Measurements from ENCODE around the gene ART5.

The ART5 gene, protein sequence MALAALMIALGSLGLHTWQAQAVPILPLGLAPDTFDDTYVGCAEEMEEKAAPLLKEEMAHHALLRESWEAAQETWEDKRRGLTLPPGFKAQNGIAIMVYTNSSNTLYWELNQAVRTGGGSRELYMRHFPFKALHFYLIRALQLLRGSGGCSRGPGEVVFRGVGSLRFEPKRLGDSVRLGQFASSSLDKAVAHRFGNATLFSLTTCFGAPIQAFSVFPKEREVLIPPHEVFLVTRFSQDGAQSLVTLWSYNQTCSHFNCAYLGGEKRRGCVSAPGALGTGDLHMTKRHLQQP

DNA sequence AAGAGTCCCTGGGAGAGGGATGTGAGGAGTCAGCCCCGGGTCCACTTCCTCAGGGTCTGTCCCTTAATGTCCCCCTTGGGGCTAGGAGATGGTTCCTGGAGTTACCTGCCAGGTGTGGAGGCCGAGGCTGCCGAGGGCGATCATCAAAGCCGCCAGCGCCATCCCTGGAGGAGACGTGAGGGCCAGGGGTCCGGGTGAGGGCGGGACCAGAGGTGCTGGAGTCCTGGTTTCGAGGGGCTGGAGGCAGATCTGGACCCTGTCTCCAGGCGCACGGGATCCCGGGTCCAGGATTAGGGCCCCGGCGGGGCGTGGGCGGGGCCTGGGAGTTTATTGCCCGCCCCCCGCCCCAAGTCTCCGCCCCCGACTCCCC lies at the start of gene ART5:
ART5 (minus strand) TSS at position 292 of the 370 bp plus-strand sequence; CDS start at position 162, 130 bp downstream.
- DNase-seq (ENCODE audit: low read depth), result no peak

DNA sequence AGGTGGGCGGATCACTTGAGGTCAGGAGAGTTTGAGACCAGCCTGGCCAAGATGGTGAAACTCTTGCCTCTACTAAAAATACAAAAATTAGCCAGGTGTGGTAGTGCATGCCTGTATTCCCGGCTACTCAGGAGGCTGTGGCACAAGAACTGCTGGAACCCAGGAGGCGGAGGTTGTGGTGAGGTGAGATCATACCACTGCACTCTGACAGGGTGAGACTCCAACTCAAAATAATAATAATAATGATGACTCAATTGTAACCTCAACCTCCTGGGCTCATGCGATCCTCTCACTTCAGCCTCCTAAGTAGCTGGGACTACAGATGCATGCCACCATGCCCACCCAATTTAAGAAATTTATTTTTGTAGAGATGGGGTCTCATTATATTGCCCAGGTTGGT lies 45.0 kb upstream of the ART5 start:
- peak; percentile 54 for DNase-seq (ENCODE audit: low read depth)

DNA sequence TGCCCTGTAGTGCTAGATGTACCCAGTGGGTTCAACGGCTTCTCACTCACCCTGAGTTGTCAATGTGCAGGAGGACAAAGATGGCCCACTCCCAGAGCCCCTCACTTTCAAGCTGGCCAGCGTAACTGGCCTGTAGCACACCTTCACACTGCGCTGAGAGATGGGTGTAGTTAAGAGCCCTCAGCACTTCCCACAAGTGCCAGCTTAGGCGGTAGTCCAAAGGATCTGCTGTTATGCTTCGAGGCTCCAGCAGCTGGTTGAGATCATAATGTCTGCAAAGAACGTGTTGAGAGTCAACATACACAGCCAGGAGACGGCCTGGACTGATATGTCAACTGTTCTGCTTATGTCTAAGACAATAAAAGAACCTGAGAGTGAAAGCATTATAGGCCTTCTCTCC lies 44.1 kb upstream of the ART5 start:
- DNase-seq (ENCODE audit: low read depth), result no peak

DNA sequence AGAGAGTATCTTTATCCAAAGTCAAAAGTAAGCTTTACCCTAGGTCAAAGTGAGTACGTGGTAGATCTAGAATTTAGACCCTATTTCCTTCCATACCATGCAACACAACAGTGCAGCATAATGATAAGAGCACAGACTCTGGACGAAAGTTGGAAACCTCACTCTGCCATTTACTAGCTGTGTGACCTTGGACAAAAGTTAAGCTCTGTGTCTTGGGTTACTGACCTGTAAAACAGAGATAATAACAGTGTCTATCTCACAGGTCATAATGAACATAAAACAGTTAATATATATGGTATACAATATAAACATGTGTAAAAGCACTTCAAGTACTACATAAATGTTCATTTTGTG lies 43.0 kb upstream of the ART5 start:
- no peak for DNase-seq (ENCODE audit: low read depth)

DNA sequence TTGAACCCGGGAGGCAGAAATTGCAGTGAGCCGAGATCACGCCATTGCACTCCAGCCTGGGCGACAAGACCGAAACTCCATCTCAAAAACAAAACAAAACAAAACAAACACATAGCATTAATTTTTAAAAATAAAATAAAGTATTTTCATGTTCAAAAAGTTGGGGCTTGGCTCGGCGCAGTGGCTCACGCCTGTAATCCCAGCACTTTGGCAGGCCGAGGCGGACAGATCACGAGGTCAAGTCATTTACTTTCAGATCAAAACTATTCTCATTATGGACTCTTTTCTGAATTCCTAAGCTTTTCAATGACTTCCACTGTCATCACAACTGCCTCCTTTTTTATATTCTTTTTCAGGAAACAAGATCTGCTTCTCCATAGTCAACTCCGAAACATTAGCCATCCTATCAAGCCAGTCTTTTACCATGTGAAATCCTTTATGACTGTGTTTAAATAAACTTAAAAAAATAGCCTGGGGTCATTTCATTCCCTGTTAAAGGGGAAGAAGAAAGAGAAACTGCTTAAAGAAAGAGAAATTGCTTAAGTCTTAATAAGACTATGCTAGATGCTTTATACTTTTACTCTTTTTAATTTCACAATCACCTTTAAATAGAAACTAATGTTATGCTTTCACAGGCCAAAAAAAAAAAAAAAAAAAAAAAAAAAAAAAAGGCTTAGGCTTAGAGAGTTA lies 42.5 kb upstream of the ART5 start:
- DNase-seq (ENCODE audit: low read depth), result no peak

DNA sequence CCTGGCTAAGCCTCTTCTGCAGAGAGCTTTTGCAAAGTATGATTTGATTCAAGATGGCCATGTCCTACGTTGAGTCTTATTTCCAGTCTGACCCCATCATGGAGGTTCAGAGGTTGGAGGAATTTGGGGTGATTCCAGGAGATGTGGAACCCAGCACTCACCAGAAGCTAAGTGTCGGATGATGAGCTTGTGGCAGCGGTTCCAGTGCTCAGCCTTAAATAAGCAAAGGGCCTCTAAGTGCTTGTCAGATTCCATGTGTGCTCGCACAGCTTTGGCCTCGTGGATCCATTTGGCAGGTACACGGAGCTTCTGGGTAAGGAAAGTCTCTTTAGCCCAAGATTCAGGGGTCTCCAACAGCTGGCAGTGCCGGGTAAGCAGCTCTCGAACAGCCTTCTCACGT lies 41.2 kb upstream of the ART5 start:
- DNase-seq (ENCODE audit: low read depth), result no peak

DNA sequence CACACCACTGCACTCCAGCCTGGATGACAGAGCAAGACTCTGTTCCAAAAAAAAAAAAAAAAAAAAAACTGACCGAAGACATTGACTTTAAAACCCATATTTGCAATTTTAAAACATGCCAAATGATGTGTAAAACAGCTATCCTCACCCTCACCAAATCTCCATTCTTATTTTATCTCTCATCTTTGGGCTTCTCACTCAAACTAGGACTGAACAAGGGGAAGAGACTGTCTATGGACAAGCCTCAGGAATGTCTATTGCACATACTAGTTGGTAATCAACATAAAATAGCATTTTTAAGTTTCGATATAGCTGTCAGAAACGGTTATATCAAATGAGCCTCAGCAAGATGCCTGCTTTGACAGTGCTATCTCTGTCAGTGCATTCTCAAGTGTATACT lies 37.3 kb upstream of the ART5 start:
- no peak for DNase-seq (ENCODE audit: low read depth)

DNA sequence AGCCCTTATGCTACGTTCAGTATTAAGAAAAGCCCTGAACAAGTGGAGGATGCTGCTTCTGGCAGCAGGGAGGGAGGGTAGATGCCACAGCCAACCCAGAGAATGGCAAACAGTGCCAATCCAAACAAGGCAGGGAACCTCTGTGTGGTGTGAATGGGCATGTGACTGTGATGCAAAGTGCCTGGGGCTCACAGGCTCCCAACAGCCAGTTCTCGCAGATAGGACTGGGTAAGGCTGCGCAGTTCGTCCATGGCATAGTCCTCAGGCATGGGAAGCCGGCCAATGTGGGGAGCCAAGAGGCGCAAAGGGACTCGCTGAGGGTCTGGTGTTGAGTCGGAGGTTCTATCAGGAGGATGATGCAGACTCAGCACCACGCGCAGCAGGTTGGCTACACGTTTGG lies 34.2 kb upstream of the ART5 start:
- no peak for DNase-seq (ENCODE audit: low read depth)

DNA sequence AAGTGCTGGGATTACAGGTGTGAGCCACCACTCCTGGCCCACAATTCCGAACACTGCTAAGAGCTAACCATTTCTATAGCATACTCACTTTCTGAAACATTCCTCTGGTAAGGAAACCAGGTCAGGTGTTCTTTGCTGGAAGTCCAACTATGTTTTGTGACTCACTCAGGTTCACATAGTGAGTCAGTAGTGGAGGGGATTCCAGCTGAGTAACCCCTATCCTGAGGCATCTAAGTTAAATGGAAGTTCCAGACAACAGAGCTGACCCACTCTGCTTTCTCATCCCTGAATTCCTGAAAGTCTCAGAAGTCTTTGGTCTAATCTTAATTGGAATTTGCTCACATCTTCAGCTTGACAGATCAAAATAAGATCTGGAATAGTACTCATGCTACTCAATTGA lies 32.4 kb upstream of the ART5 start:
- DNase-seq (ENCODE audit: low read depth), result peak; percentile 92

DNA sequence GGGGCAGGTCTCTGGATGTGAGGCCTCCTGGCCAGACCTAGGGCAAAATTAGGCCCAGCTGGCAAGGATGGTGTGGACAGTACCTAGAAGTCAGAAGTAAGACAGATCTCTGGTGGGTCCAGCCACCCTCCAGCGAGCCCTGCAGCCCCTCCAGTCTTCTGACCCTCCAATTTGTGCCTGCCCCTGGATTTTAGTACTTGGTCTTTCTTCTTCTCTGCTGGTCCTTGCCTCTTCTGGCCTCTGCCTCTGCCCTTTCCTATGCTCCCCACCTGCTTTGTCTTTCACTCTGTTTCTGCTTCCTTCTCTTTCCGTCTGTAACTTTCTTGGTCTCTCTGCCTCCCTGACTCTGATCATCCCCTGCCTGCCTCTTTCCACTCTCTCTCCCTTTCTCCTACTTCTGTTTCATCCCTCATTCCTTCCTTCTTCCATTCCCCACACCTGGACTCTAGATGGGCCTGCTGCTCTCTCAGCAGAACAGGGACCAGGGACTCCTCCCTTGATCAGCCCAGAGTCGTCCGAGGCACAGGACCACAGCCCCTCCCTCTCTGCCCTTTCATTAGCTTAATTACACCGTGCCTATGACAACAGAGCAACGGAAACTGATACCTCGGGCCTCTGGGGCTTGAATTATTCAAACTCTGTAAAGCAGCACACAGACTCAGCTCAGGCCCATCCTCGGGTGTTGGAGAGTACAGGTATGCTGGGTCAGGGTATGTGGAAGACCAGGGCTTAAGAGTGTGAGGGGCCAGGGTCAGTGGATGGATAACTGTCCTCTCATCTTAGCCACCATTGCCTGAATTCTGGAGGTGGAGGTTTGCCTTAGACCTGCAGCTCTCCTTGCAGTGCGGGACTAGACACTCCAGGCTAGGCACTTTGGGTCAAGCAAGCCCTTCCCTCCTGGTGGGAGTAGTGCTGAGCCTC lies 29.8 kb upstream of the ART5 start, which contains the start of gene CHRNA10:
CHRNA10 (minus strand) TSS at position 51 of the 921 bp plus-strand sequence. CDS start 72 bp downstream, outside the sequence.
- DNase-seq (ENCODE audit: low read depth), result no peak

DNA sequence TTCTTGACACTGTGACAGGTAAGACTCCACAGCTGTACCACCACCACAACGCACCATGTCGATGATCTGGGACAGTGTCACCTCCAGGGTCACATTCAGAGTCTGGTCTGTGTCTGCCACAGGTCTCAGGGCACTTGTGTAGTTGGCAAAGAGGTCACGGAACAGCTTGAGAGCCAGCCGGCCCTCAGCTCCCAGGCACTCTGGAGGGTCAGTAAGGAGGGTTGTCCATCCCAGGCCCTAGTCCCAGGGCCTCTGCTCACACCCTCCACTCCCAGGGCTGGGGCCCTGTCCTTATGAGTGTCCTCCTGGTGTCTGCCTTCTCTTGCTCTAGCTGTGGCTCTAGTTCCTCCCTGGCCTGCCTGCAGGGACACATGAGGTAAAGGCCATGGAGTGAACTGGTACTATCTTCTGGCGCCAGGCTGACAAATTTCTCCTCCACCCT lies 28.0 kb upstream of the ART5 start:
- DNase-seq (ENCODE audit: low read depth), result no peak

DNA sequence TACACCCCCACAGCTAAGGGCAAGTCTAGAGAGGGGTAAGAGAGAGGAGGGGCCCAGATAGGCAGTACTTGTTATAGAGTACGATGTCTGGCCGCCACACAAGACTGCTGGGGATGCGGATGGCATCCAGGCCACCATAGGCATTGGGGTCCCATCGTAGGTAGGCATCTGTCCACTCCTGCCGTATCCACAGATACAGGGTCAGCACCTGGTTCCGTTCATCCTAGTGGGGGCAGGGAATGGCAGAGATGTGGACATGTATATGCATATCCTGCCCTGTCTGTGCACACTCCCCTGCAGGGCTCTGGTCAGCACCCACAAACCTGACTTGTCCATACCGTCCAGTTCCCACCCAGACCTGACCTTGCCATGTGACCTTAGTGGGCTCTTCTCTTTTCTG lies 27.3 kb upstream of the ART5 start:
- no peak for DNase-seq (ENCODE audit: low read depth)

DNA sequence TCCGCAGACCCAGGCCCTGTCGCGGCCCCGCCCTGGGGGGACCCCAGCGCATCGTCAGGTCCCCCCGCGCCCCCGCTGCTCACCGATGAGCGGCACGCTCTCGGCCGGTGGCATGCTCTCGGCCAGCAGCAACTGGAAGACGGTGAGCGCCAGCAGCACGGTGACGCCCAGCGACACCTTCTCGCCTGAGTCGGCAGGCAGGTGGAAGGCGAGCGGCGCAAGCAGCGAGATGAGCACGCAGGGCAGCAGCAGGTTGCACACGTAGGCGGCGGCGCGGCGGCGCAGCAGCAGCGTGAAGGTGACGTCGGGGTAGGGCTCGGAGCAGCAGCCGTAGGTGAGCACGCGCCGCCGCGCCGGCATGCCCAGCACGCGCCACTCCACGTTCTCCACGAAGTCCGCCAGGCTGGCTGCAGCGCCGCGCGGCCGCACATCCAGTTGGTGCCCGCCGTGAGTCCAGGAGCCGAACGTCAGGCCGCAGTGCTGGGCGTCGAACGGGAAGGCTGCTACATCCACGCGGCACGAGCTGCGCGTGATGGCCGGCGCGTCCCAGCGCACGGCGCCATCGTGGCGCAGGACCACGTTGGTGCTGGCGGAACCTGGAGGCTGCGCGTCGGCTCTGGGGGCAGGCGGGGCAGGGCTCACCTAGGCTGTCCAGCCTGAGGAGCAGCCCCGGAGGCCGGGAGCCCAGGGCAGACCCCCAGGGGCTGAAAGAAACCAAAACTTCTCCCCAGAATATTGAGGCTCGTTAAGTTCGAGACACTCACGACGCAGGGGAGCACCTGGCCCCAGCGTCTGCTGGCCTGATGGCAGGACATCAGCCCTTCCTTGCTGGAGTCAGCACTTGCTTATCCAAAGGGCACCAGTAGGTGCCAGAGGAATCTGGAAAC lies 25.6 kb upstream of the ART5 start:
- no peak for DNase-seq (ENCODE audit: low read depth)

DNA sequence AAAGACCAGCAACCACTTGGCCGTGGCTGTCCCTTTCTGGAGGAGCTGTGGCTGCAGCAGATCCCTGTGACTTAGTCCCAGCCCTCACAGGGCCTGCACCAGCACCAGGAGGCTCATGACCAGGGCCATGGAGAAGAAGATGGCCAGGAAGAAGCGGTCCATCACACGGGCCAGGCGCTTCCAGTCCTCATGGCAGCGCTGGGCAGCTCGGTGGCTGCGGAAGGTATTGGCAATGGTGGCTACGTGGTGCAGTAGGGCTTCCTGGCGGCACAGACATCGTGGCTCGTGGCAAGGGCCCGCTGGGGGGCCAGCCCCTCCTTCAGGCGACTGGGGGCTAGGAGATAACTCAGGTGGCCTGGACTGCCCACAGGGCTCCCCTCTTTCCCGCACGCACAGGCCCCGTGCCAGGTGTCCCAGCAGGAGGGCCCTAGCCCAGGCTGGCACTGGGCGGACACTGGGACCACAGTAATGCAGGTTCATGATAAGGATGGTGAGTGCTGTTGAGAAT lies 24.3 kb upstream of the ART5 start:
- DNase-seq (ENCODE audit: low read depth), result no peak

DNA sequence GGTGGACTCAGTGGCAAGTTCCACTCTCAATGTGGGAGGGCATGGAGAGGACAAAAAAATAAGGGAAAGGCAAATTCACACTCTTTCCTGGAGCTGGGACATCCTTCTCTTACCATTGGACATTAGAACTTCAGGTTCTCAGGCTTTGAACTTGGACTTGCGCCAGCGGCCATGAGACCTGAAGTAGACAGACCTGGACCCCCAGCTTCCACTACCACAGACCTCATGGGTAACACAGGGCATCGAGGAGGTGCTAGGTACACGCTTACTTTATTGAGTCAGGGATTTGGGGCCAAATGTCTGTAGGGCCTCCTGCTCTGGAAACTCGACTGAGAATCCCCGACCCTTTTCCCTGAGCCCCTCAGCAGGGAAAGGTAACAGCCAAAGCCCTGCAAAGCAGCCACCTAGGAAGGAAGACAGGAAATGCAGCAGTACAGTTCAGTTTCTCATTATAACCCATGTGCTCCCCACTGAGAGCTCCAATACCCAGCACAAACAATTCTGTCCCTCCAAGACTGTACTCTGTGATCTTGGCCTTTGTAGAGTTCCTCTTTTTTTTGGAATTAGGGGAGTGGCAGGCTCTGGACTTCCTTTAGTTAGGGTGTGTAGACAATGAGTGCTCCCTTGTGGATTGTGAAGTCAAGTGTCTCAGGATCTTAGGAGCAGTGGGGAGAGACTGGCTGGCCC lies 23.7 kb upstream of the ART5 start:
- no peak for DNase-seq (ENCODE audit: low read depth)

DNA sequence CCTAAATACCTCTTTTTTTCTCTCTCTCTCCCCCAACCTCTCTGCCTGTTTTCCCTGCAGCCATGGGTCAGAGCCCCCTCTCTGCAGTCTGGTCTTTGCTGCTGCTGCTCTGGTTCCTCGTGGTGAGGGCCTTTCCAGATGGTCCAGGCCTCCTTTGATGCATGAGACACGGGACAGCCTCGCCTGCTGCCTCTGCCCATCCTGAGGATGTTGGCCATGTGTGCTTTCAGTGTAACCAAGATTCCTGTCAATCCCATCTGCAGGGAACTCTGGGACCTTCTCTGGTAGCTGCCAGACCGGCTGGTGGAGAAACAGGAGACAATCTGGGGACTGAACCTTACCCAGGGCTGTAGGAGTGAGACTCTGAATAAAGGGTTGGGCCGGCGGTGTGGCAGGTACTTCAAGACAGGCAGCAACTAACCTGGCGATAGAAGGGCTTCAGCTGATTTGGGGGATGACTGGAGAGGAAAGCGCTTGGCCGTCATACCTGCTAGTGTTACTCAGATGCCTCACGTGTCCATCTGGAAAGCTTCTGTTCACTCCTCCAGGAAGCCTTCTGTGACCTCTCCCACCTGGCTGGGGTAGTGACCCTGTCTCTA lies 22.3 kb upstream of the ART5 start:
- DNase-seq (ENCODE audit: low read depth), result no peak

DNA sequence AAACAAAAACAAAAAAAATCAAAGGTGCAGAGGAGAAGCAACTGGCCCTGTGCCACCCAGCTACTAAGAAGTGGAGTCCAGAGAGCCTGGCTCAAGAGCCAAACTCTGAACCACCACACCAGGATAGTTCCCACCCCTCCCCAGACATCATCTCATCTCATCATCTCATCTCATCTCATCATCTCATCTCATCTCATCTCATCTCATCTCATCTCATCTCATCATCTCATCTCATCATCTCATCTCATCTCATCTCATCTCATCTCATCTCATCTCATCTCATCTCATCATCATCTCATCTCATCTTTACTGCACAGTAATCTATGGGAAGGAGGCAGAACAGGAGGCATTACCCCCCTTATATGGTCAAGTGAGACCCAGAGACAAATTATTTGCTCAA lies 21.1 kb upstream of the ART5 start:
- no peak for DNase-seq (ENCODE audit: low read depth)

DNA sequence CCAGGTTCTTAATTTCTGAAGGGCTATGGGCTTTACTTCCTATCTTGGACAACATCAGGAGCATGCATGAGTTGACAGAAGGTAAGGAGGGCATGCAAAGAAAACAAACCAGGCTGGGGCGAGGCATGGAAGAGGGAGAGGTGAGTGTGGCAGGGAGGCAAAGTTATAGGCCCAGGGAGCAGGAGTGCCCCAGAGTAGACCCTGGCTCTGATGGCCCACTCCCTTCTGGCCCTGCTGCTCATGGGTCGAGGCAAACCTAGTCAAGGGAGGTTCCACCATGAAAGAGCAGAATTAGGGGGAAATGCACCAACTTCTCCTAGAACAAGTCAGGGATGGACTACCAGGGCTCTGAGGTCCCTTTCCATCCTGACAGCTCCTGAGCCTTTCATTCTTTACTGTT lies 19.2 kb upstream of the ART5 start:
- DNase-seq (ENCODE audit: low read depth), result no peak

DNA sequence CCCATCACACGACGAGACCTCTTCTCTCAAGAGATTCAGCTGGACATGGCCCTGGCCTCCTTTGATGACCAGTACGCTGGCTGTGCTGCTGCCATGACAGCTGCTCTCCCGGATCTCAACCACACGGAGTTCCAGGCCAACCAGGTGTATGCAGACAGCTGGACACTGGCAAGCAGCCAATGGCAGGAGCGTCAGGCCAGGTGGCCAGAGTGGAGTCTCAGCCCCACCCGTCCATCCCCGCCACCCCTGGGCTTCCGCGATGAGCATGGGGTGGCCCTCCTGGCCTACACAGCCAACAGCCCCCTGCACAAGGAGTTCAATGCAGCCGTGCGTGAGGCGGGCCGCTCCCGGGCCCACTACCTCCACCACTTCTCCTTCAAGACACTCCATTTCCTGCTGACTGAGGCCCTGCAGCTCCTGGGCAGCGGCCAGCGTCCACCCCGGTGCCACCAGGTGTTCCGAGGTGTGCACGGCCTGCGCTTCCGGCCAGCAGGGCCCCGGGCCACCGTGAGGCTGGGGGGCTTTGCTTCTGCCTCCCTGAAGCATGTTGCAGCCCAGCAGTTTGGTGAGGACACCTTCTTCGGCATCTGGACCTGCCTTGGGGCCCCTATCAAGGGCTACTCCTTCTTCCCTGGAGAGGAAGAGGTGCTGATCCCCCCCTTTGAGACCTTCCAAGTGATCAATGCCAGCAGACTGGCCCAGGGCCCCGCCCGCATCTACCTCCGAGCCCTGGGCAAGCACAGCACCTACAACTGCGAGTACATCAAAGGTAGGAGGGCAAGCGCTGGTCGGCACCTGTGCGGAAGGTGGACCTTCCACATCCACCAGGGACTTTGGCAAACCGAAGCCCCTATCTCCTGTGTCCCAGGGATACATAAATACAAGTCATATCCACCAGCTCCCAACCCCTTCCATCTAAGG lies 18.1 kb upstream of the ART5 start:
- no peak for DNase-seq (ENCODE audit: low read depth)

Measured in ELR (cell line).